H1 (cell line): ENCODE measurements around the gene TFAP2A. TPM values are rescaled to one million over a fixed set of nuclear protein-coding genes. Genes with fewer than 3 reads are reported as not detected.
A peak's percentile ranks its signal among the peaks of the same experiment; 100 is the strongest.

ENCODE experiments used
- CBX8 ChIP-seq: fragments of 300-800, 300-1000 bp; sonication (generic); IDR thresholded peaks from 2 replicates; pipeline ENCODE4 v1.7.1; 2016; ENCODE audit warnings: low read depth, low read length, borderline replicate concordance
- CHD7 ChIP-seq: fragments of 300-600 bp; sonication (generic); IDR thresholded peaks from 2 replicates; pipeline ENCODE4 v1.7.1; 2012; ENCODE audit warnings: low read length, moderate library complexity, mild to moderate bottlenecking, inconsistent platforms; ENCODE audit not compliant: insufficient replicate concordance
- MAX ChIP-seq: IDR thresholded peaks from 2 replicates; pipeline ENCODE4 v1.6.1; 2012; ENCODE audit warnings: inconsistent platforms
- SUZ12 ChIP-seq: fragments of 200-600 bp; sonication (generic); IDR thresholded peaks from 2 replicates; pipeline ENCODE4 v1.6.1; 2012; ENCODE audit warnings: mild to moderate bottlenecking, inconsistent platforms, low read length, moderate library complexity, mixed read lengths
- polyA plus RNA-seq, 7 experiments: library from polyadenylated mRNA; depleted of rRNA in 3 of 7; stranded (reverse) in 5 of 7; unstranded in 2 of 7; fragments of >200 nt in 5 of 7; fragments of 200-250 nt in 2 of 7; gene quantifications; 1 replicate in 5 of 7; 2 replicates in 1 of 7; 4 replicates in 1 of 7; pipeline versions ENCODE4 v1.2.1 to v1.2.3, GENCODE V29; 2011 to 2013; ENCODE audit warnings: missing spikeins in 2 of 7, mixed read lengths in 2 of 7
- total RNA-seq: library from RNA; stranded (reverse); fragmentation: NEBNext Ultra II Directional; extraction: Animal tissue kit (Norgen Biotek cat#: 25700); gene quantifications from 2 replicates; pipeline ENCODE4 v1.2.1, GENCODE V29; 2021

The TFAP2A gene
- total and polyA plus RNA-seq, 2 of the 8 experiments (the other 6 are each of a cell fraction or from before 2014, with no cell fraction given) = 0.23 TPM; not detected in 1

- TF ChIP-seq CHD7 (no peak), CBX8 (no peak; the same call in 1 of the 2 replicates), MAX (peak; percentile 53), SUZ12 (no peak; the same call in none of the 2 replicates)
Measured at GRCh38 chr6:10411971-10412460, 2.9 kb downstream of the TFAP2A start (continued).
